GM21390 (cell line): ENCODE results near the gene UNKL.

ENCODE experiments used
- ATAC-seq: cut with Tn5 transposase; IDR thresholded peaks from one replicate; pipeline ENCODE4 v1.9.1; 2021; ENCODE audit not compliant: unreplicated experiment

The UNKL gene

GRCh38 chr16:1414532-1415260 lies at the start of gene UNKL:
UNKL (minus strand) TSS chr16:1414704; CDS start chr16:1414691, 13 bp downstream.
- ATAC-seq, result no peak

DNA sequence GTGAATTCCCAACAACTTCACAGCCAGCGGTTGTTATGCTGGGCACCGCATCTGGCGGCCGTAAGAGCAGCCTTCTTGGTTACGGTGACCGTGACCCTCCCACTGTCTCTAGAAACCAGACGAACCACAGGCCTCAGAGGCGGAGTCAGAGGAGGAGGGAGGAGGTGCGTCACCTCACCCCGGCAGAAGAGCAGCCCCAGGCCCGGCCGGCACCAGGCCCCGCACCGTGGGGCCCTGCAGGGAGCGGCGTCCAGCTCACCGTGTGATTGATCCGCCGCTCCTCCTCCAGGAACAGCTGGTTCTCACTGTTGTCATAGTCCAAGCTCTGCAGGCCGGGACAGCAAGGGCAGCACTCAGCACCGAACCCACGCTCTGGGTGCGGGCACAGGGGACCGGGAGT lies 46.6 kb upstream of the UNKL start:
- no peak for ATAC-seq

- no peak for ATAC-seq
Measured at GRCh38 chr16:1460602-1461138, 46.2 kb upstream of the UNKL start.

DNA sequence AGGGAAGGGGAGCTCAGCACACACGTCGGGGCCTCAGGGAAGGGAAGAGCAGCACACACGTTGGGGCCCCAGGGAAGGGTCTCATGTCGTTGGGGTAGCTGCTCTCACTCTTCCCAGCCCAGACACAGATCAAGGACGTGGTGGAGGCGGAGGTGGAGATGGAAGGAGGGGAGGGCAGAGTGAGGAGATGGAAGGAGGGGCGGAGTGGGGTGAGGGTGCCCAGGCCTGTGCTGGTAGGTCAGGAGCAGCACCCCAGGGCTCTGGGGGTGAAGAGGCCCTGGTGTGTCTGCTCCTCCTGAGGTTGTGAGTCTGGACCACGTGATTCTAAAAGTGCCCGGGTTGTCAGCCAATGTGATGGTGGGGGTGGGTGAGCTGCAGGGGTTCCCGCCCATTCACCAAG lies 45.5 kb upstream of the UNKL start:
- no peak for ATAC-seq

DNA sequence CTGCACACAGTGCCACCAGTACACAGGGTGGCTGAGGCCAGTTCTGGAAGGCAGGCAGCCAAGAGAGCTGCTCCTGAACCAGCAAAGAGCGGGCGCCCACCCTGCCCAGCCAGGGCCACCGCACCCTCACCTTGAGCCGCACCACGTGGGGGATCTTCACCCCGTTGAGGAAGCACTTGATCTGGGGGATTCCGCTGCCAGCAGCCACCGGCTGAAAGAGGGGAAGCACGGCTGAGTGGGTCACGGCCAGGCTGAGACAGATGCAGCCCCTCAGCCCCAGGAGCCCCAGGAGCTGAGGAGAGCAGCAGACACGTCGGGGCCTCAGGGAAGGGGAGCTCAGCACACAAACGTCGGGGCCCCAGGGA lies 44.5 kb upstream of the UNKL start:
- ATAC-seq, result no peak

GRCh38 chr16:1458336-1458976 lies 44.0 kb upstream of the UNKL start:
- no peak for ATAC-seq

DNA sequence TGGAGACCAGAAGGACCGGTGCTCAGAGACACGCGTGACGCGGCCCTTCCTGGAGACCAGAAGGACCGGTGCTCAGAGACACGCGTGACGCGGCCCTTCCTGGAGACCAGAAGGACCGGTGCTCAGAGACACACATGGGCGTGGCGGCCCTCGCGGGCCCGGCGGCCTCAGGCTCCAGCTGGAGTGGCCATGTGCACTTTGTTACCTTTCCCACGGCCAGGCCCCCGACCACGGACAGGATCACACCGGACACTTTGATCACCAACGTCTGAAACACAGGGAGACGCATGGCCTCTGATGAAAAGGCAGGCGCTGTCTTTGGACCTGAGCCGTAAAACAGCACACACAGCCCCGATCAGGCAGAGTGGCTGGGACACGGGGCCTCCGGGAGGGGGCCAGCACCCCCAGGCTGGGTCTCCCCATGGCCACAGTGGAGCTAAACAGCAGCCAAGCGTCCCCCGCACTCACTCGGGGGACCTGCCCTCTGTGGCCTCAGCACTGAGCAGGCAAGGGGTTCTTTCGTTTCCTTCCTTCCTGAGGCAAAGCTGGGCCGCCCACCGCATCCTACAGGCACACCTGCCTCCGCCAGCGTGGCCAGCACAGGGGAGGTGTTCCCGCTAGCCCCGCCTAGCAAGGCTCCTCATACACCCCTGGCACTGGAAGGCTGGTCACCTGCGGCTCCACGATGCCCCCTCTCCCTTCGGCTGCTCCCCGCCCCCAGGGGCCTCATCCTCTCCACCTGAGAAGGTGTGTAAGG lies 43.2 kb upstream of the UNKL start:
- ATAC-seq, result no peak

GRCh38 chr16:1456951-1457350 lies 42.4 kb upstream of the UNKL start:
- no peak for ATAC-seq

- ATAC-seq, result no peak
Measured at GRCh38 chr16:1455190-1456171, 41.0 kb upstream of the UNKL start.

- ATAC-seq, result no peak
Measured at GRCh38 chr16:1454561-1454960, 40.1 kb upstream of the UNKL start.

DNA sequence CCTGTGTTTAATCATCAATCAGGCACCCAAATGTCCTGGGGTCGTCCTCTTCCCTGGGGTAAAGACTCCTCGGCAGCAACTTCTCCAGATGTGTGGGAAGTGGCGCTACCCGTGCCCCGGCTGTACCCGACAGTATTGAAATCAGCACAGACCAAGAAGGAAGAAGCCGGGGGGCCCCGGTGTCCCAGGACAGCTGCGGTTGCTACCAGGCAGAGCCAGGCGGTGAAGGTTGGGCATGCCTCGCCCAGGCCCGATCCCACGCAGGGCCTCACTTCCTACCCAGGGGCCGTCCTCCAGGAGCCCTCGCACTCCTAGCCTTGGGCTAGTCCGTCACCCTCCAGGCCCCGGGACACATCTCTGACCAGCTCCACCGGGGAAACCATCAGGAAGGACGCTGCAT lies 38.8 kb upstream of the UNKL start:
- no peak for ATAC-seq

- no peak for ATAC-seq
Measured at GRCh38 chr16:1452530-1452929, 38.0 kb upstream of the UNKL start.

GRCh38 chr16:1451702-1452392 lies 37.3 kb upstream of the UNKL start:
- no peak for ATAC-seq

GRCh38 chr16:1450841-1451240 lies 36.3 kb upstream of the UNKL start:
- ATAC-seq, result no peak

DNA sequence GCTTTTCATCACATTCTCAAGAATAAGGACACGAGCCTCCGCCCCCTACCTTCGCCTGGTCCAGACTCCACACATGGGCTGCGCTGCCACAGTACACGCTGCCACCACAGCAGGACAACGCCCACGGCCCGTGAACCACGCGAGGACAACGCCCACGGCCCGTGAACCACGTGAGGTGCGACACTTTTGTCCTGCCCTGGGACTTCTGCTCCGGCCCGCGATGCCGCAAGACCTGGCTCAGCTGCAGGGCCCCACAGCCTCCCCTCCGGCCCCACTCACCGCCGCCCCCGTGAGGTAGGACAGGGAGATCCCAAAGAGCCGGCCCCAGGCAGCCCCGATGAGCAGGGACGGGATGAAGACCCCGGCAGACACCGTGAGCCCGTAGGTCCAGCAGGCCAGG lies 35.7 kb upstream of the UNKL start:
- ATAC-seq, result no peak

- no peak for ATAC-seq
Measured at GRCh38 chr16:1449201-1449788, 34.8 kb upstream of the UNKL start.

DNA sequence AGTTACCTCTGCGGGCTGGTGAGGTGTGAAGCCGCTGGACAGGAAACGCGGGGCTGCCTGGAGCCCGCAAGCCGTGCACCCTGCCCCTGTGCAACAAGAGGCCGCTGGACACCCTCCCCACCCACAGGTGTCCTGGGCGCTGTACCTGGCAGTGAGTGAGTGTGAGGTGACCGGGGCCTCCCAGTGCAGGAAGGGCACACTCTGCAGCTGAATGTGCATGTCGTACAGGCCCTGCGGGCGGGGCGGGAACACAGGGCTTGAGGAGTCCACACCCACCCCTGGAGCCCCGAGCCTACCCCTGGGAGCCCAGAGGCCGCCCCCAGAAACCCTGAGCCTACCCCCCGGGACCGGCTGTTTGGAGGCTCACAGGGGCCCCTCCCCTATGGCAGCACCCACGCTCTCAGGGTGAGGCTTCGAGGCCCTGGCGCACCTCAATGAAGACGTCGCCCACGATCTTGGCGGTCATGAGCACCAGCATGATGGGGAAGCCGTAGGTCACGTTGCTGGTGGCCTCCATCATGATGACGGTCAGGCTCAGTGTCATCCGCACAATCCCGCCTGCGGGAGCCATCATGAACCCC lies 34.1 kb upstream of the UNKL start:
- ATAC-seq, result no peak

GRCh38 chr16:1447965-1448364 lies 33.5 kb upstream of the UNKL start:
- no peak for ATAC-seq

DNA sequence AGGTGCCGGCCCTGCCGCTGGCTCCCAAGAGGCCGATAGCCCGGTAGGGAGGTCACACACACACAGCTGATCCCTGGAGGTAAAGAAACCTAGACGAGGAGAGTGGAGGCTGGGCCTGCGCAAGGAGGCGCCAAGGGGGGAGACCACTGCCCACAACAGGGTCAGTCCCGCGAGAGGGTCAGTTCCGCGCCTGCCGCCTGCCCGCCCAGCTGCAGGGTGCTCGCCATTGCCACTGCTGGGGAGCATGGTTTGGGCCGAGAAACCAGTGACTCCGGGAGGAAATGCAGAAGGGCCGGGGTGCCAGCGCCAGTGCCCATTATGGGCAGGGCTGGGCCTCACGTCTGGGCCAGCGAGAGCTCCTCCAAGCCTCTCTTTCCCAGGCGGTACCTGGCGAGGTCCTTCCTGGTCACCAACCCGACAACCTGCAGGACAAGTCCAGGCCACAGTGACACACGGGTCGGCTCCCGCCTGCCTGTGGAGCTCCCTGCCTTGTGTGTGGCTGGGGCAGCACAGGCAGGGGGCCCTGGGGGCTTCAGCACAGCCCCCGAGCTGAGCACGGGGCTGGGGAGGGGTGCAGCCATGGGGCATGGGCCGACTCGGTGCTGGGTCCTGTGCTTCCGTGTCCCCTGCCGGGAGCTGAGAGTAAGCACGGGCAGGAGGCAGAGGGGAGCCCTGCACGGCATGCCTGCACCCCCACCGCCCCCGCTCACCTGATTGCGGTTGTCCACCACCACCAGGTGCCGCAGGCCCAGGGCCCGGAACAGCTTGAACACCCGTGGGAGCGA lies 32.0 kb upstream of the UNKL start:
- no peak for ATAC-seq
